ENCODE results near the gene SGIP1.

DNA sequence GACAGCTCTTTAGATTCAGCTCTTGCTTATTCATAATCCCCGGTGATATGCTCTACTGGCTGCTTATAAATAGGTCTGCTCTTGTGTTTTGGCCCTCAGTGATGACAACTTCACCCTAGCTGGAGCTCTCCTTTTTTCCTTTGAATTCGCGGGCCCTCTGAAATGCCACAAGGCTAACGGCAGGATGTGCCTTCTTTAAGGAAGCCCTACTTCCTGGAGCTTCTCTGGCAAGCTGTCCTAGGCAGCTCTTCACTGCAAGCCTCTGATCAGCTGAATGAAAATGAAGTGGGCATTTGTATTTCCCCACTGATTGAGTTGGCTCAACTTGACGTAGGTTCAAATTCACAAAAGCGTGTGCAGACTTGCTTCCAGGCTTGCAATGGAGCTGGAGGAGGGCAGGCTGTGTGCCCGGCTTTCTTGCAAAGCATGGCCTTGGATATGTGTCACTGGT is 22.2 kb downstream of the SGIP1 start:
- TF ChIP-seq, protein P1, sequence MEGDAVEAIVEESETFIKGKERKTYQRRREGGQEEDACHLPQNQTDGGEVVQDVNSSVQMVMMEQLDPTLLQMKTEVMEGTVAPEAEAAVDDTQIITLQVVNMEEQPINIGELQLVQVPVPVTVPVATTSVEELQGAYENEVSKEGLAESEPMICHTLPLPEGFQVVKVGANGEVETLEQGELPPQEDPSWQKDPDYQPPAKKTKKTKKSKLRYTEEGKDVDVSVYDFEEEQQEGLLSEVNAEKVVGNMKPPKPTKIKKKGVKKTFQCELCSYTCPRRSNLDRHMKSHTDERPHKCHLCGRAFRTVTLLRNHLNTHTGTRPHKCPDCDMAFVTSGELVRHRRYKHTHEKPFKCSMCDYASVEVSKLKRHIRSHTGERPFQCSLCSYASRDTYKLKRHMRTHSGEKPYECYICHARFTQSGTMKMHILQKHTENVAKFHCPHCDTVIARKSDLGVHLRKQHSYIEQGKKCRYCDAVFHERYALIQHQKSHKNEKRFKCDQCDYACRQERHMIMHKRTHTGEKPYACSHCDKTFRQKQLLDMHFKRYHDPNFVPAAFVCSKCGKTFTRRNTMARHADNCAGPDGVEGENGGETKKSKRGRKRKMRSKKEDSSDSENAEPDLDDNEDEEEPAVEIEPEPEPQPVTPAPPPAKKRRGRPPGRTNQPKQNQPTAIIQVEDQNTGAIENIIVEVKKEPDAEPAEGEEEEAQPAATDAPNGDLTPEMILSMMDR (conservative IDR thresholded peaks at IDR 0.05; ENCODE audit: low read depth, low read length) = no peak
- TF ChIP-seq EZH2 (IDR thresholded peaks at IDR 0.05; ENCODE audit: borderline replicate concordance, low read depth, low read length, poor library complexity, severe bottlenecking) = no peak
